ENCODE data around the gene CYBB.

The CYBB gene

GRCh38 chrX:37783305-37783704 is 3.4 kb downstream of the CYBB start:
- Histone ChIP-seq H3K9ac (ENCODE audit: low read length) (no peak overlapping the region), H3K4me3 (ENCODE audit: low read depth, low read length) (no peak overlapping the region), H3K27me3 (ENCODE audit: control insufficient read depth, insufficient read depth, low read length) (no peaks in the 10 kb centered on the region; the same call in 1 of the 2 replicates), H3K27ac (ENCODE audit: low read depth, low read length) (no peak overlapping the region), H3K36me3 (ENCODE audit: control insufficient read depth, insufficient read depth, low read length) (no peaks in the 10 kb centered on the region), H3K4me1 (ENCODE audit: control insufficient read depth, insufficient read depth, low read length) (no peaks in the 10 kb centered on the region), H3K9me3 (ENCODE audit: control insufficient read depth, insufficient read depth, low read depth, low read length) (no peaks in the 10 kb centered on the region)

DNA sequence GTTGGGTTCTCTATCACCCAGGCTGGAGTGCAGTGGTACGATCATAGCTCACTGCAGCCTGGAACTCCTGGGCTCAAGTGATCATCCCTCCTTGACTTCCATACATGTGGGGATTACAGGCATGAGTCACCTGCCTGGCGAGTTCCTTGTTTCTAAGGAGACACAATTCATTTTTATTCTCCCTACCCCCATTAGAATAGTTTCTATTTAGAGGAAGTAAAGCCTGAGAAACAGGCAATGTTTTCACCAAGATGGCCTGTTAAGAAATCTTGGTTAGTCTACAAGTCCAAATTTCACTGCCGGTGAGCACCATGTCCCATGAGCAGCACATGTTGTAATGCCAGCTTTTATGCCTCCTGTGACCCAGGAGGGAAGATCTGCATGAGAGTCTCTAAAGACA is 5.7 kb downstream of the CYBB start:
- Histone ChIP-seq H3K36me3 (ENCODE audit: control insufficient read depth, insufficient read depth, low read length) (no peaks in the 10 kb centered on the region), H3K9ac (ENCODE audit: low read length) (no peak overlapping the region), H3K4me1 (ENCODE audit: control insufficient read depth, insufficient read depth, low read length) (no peaks in the 10 kb centered on the region), H3K27ac (ENCODE audit: low read depth, low read length) (no peak overlapping the region), H3K9me3 (ENCODE audit: control insufficient read depth, insufficient read depth, low read depth, low read length) (no peaks in the 10 kb centered on the region), H3K4me3 (ENCODE audit: low read depth, low read length) (no peak overlapping the region), H3K27me3 (ENCODE audit: control insufficient read depth, insufficient read depth, low read length) (no peaks in the 10 kb centered on the region; the same call in 1 of the 2 replicates)

- no peaks in the 10 kb centered on the region; the same call in 1 of the 2 replicates for H3K27me3 ChIP-seq (ENCODE audit: control insufficient read depth, insufficient read depth, low read length)
- no peaks in the 10 kb centered on the region for H3K4me1 ChIP-seq (ENCODE audit: control insufficient read depth, insufficient read depth, low read length)
- no peak overlapping the region for H3K27ac ChIP-seq (ENCODE audit: low read depth, low read length)
- no peak overlapping the region for H3K9ac ChIP-seq (ENCODE audit: low read length)
- no peaks in the 10 kb centered on the region for H3K36me3 ChIP-seq (ENCODE audit: control insufficient read depth, insufficient read depth, low read length)
- no peaks in the 10 kb centered on the region for H3K9me3 ChIP-seq (ENCODE audit: control insufficient read depth, insufficient read depth, low read depth, low read length)
- no peak overlapping the region for H3K4me3 ChIP-seq (ENCODE audit: low read depth, low read length)
Observed at GRCh38 chrX:37786624-37787422, 7.0 kb downstream of the CYBB start.

- H3K27me3 ChIP-seq (ENCODE audit: control insufficient read depth, insufficient read depth, low read length), result no peaks in the 10 kb centered on the region
- no peaks in the 10 kb centered on the region for H3K4me1 ChIP-seq (ENCODE audit: control insufficient read depth, insufficient read depth, low read length)
- H3K9ac ChIP-seq (ENCODE audit: low read length), result no peak overlapping the region
- H3K36me3 ChIP-seq (ENCODE audit: control insufficient read depth, insufficient read depth, low read length), result no peaks in the 10 kb centered on the region
- no peaks in the 10 kb centered on the region for H3K9me3 ChIP-seq (ENCODE audit: control insufficient read depth, insufficient read depth, low read depth, low read length)
- no peak overlapping the region for H3K27ac ChIP-seq (ENCODE audit: low read depth, low read length)
- H3K4me3 ChIP-seq (ENCODE audit: low read depth, low read length), result no peak overlapping the region
Observed at GRCh38 chrX:37787423-37787869, 7.6 kb downstream of the CYBB start.

DNA sequence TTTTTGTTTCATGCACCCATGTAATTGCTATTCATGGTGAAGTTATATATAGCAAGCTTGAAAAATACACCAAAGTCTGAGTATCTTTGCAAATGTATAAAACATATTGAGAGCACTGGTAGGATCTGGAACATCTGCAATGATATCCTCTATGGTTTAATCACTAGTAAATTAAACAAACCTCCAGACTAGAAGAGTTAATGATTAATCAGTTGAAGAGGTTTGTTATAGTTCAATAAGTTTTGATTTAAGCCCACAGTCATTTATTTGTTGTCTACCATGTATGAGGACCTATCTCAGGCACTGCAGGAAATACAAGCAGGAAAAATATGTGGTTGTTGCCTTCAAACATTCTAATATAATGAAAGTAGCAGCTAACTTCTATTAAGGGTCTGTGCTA is 16.5 kb downstream of the CYBB start:
- no peak overlapping the region for H3K4me3 ChIP-seq (ENCODE audit: low read depth, low read length)
- H3K36me3 ChIP-seq (ENCODE audit: control insufficient read depth, insufficient read depth, low read length), result no peaks in the 10 kb centered on the region
- H3K27me3 ChIP-seq (ENCODE audit: control insufficient read depth, insufficient read depth, low read length), result peaks cover 3% of the 10 kb centered on the region; the same call in 1 of the 2 replicates
- H3K4me1 ChIP-seq (ENCODE audit: control insufficient read depth, insufficient read depth, low read length), result peaks cover 7% of the 10 kb centered on the region; the same call in 1 of the 2 replicates
- H3K27ac ChIP-seq (ENCODE audit: low read depth, low read length), result no peak overlapping the region
- H3K9ac ChIP-seq (ENCODE audit: low read length), result no peak overlapping the region
- H3K9me3 ChIP-seq (ENCODE audit: control insufficient read depth, insufficient read depth, low read depth, low read length), result no peaks in the 10 kb centered on the region

DNA sequence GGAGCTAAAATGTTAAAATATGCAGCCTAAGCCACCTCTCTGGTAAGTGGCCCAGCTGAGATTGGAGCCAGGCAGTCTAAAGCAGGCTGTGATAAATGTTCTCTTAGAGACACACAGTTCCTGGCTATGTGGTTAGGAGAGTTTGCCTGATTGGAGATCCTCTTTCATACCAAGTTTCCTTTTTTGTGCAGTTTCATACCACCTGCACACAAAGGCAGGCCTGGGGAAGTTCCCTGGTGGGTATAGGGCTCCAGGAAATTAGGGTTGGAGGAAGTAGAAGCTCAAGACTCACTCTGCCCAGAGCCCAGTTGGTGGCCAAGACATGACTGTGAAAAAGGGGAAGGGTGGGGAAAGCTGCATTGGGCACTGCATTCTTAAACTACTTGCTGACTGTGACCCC is 16.9 kb downstream of the CYBB start:
- Histone ChIP-seq H3K36me3 (ENCODE audit: control insufficient read depth, insufficient read depth, low read length) (no peaks in the 10 kb centered on the region), H3K9me3 (ENCODE audit: control insufficient read depth, insufficient read depth, low read depth, low read length) (no peaks in the 10 kb centered on the region), H3K27ac (ENCODE audit: low read depth, low read length) (no peak overlapping the region), H3K4me3 (ENCODE audit: low read depth, low read length) (no peak overlapping the region), H3K9ac (ENCODE audit: low read length) (no peak overlapping the region), H3K4me1 (ENCODE audit: control insufficient read depth, insufficient read depth, low read length) (peaks cover 7% of the 10 kb centered on the region; the same call in 1 of the 2 replicates), H3K27me3 (ENCODE audit: control insufficient read depth, insufficient read depth, low read length) (peaks cover 3% of the 10 kb centered on the region; the same call in 1 of the 2 replicates)

DNA sequence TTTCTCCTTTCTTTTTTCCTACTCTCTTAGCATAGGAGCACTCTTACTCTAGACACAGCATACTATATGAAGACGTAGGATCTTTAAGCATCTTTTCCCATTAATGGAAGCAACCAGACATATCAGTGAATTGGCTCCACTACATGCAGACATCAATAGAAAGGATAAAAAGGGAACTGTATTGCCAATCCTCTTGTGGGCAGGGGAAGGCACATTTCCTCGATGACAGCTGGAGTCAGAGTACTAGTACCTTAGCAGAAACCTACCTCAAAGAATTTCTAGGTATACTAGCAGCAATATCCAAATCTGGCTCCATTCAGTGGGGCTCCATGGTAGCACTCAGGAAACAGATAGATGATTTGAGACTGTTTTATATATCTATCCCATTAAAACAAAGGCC is 20.1 kb downstream of the CYBB start:
- Histone ChIP-seq H3K9ac (ENCODE audit: low read length) (no peak overlapping the region), H3K36me3 (ENCODE audit: control insufficient read depth, insufficient read depth, low read length) (no peaks in the 10 kb centered on the region), H3K27ac (ENCODE audit: low read depth, low read length) (no peak overlapping the region), H3K4me3 (ENCODE audit: low read depth, low read length) (no peak overlapping the region), H3K27me3 (ENCODE audit: control insufficient read depth, insufficient read depth, low read length) (no peaks in the 10 kb centered on the region; the same call in 1 of the 2 replicates), H3K4me1 (ENCODE audit: control insufficient read depth, insufficient read depth, low read length) (peaks cover 7% of the 10 kb centered on the region; the same call in 1 of the 2 replicates), H3K9me3 (ENCODE audit: control insufficient read depth, insufficient read depth, low read depth, low read length) (no peaks in the 10 kb centered on the region)

- Histone ChIP-seq H3K27ac (ENCODE audit: low read depth, low read length) (no peak overlapping the region), H3K9me3 (ENCODE audit: control insufficient read depth, insufficient read depth, low read depth, low read length) (no peaks in the 10 kb centered on the region), H3K27me3 (ENCODE audit: control insufficient read depth, insufficient read depth, low read length) (no peaks in the 10 kb centered on the region; the same call in 1 of the 2 replicates), H3K9ac (ENCODE audit: low read length) (no peak overlapping the region), H3K4me3 (ENCODE audit: low read depth, low read length) (no peak overlapping the region), H3K4me1 (ENCODE audit: control insufficient read depth, insufficient read depth, low read length) (peaks cover 7% of the 10 kb centered on the region; the same call in 1 of the 2 replicates), H3K36me3 (ENCODE audit: control insufficient read depth, insufficient read depth, low read length) (no peaks in the 10 kb centered on the region)
Observed at GRCh38 chrX:37800717-37801116, 20.9 kb downstream of the CYBB start.

GRCh38 chrX:37802028-37802427 is 22.2 kb downstream of the CYBB start:
- Histone ChIP-seq H3K36me3 (ENCODE audit: control insufficient read depth, insufficient read depth, low read length) (no peaks in the 10 kb centered on the region), H3K4me1 (ENCODE audit: control insufficient read depth, insufficient read depth, low read length) (peaks cover 3% of the 10 kb centered on the region; the same call in 1 of the 2 replicates), H3K4me3 (ENCODE audit: low read depth, low read length) (no peak overlapping the region), H3K27me3 (ENCODE audit: control insufficient read depth, insufficient read depth, low read length) (no peaks in the 10 kb centered on the region; the same call in 1 of the 2 replicates), H3K9me3 (ENCODE audit: control insufficient read depth, insufficient read depth, low read depth, low read length) (no peaks in the 10 kb centered on the region), H3K27ac (ENCODE audit: low read depth, low read length) (no peak overlapping the region), H3K9ac (ENCODE audit: low read length) (no peak overlapping the region)

DNA sequence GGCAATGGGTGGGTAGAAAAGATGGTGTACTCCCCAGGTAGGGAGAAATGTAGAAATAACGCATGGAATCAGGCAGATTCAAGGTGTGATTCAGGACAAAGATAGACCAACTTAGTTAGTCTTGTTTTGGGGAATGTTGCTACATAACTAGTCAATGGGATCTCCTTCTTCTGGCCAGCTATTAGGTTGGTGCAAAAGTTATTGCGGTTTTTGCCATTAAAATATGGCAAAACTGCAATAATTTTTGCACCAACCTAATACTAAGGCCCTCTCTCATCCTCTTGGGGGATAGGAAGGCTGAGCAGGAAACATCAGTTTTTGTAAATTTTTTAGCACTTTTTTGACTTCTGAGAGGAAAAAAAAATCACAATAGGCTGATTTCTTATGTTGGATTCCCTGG is 23.2 kb downstream of the CYBB start:
- Histone ChIP-seq H3K36me3 (ENCODE audit: control insufficient read depth, insufficient read depth, low read length) (no peaks in the 10 kb centered on the region), H3K9me3 (ENCODE audit: control insufficient read depth, insufficient read depth, low read depth, low read length) (no peaks in the 10 kb centered on the region), H3K9ac (ENCODE audit: low read length) (no peak overlapping the region), H3K27me3 (ENCODE audit: control insufficient read depth, insufficient read depth, low read length) (no peaks in the 10 kb centered on the region; the same call in 1 of the 2 replicates), H3K4me1 (ENCODE audit: control insufficient read depth, insufficient read depth, low read length) (no peaks in the 10 kb centered on the region), H3K4me3 (ENCODE audit: low read depth, low read length) (no peak overlapping the region), H3K27ac (ENCODE audit: low read depth, low read length) (no peak overlapping the region)

- H3K9ac ChIP-seq (ENCODE audit: low read length), result no peak overlapping the region
- H3K27ac ChIP-seq (ENCODE audit: low read depth, low read length), result no peak overlapping the region
- no peaks in the 10 kb centered on the region for H3K9me3 ChIP-seq (ENCODE audit: control insufficient read depth, insufficient read depth, low read depth, low read length)
- no peaks in the 10 kb centered on the region for H3K4me1 ChIP-seq (ENCODE audit: control insufficient read depth, insufficient read depth, low read length)
- no peaks in the 10 kb centered on the region; the same call in 1 of the 2 replicates for H3K27me3 ChIP-seq (ENCODE audit: control insufficient read depth, insufficient read depth, low read length)
- H3K36me3 ChIP-seq (ENCODE audit: control insufficient read depth, insufficient read depth, low read length), result no peaks in the 10 kb centered on the region
- no peak overlapping the region for H3K4me3 ChIP-seq (ENCODE audit: low read depth, low read length)
Observed at GRCh38 chrX:37809970-37810369, 30.1 kb downstream of the CYBB start.
